DND-41 (cell line): ENCODE measurements around the gene SS18L1.

ENCODE experiments used
- EZH2 ChIP-seq: IDR thresholded peaks from 3 replicates; pipeline ENCODE4 v1.6.1; 2012; ENCODE audit warnings: borderline replicate concordance, low read depth, mild to moderate bottlenecking, moderate library complexity, low read length, inconsistent platforms; ENCODE audit not compliant: severe bottlenecking
- TF ChIP-seq, protein P1 (sequence below): IDR thresholded peaks from 2 replicates; pipeline ENCODE4 v1.5.1; 2012; ENCODE audit warnings: borderline replicate concordance, low read length, moderate library complexity, mild to moderate bottlenecking; ENCODE audit not compliant: poor library complexity, severe bottlenecking; ENCODE audit errors: extremely low read depth

GRCh38 chr20:62163986-62164762 lies 20.6 kb downstream of the SS18L1 start:
- TF ChIP-seq, protein P1, sequence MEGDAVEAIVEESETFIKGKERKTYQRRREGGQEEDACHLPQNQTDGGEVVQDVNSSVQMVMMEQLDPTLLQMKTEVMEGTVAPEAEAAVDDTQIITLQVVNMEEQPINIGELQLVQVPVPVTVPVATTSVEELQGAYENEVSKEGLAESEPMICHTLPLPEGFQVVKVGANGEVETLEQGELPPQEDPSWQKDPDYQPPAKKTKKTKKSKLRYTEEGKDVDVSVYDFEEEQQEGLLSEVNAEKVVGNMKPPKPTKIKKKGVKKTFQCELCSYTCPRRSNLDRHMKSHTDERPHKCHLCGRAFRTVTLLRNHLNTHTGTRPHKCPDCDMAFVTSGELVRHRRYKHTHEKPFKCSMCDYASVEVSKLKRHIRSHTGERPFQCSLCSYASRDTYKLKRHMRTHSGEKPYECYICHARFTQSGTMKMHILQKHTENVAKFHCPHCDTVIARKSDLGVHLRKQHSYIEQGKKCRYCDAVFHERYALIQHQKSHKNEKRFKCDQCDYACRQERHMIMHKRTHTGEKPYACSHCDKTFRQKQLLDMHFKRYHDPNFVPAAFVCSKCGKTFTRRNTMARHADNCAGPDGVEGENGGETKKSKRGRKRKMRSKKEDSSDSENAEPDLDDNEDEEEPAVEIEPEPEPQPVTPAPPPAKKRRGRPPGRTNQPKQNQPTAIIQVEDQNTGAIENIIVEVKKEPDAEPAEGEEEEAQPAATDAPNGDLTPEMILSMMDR: no peak
- no peak for TF ChIP-seq EZH2
